ENCODE results near the gene UBTF. TPM values are rescaled to one million over a fixed set of nuclear protein-coding genes. Genes with fewer than 3 reads are reported as not detected.

Gene UBTF, protein sequence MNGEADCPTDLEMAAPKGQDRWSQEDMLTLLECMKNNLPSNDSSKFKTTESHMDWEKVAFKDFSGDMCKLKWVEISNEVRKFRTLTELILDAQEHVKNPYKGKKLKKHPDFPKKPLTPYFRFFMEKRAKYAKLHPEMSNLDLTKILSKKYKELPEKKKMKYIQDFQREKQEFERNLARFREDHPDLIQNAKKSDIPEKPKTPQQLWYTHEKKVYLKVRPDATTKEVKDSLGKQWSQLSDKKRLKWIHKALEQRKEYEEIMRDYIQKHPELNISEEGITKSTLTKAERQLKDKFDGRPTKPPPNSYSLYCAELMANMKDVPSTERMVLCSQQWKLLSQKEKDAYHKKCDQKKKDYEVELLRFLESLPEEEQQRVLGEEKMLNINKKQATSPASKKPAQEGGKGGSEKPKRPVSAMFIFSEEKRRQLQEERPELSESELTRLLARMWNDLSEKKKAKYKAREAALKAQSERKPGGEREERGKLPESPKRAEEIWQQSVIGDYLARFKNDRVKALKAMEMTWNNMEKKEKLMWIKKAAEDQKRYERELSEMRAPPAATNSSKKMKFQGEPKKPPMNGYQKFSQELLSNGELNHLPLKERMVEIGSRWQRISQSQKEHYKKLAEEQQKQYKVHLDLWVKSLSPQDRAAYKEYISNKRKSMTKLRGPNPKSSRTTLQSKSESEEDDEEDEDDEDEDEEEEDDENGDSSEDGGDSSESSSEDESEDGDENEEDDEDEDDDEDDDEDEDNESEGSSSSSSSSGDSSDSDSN
- 100 to 1,000 TPM; 107 to 110 TPM for total RNA-seq

- H3K27me3 Mint-ChIP-seq: no peaks in the 10 kb centered on the region
- CTCF ChIA-PET: interaction anchor here (0.7 to 4.4 kb wide), 6 partner anchors 9 to 276 kb away, joined by 3 to 47 read pairs (median 5); partner anchors contain the start of gene TMUB2
- H3K27ac Mint-ChIP-seq: peak within 1 kb of the TSS; percentile 97
- peaks cover 33% of the 10 kb centered on the region for H3K36me3 Mint-ChIP-seq (ENCODE audit: low read depth)
- POLR2A ChIA-PET: interaction anchor here (0.6 to 18.0 kb wide), 17 partner anchors 8 to 1006 kb away, joined by 3 to 504 read pairs (median 3); partner anchors contain the start of genes ATXN7L3, GRN, HDAC5 and NMT1
- H3K4me3 Mint-ChIP-seq: peak within 1 kb of the TSS; percentile 90
- DNase-seq: peak; percentile 67
- H3K9me3 Mint-ChIP-seq: no peaks in the 10 kb centered on the region
- H3K4me1 Mint-ChIP-seq: peaks cover 40% of the 10 kb centered on the region
Measured at GRCh38 chr17:44219616-44220212, at the start of gene UBTF. UBTF (minus strand) TSS chr17:44219675; CDS start chr17:44218229, 1,446 bp downstream.

DNA sequence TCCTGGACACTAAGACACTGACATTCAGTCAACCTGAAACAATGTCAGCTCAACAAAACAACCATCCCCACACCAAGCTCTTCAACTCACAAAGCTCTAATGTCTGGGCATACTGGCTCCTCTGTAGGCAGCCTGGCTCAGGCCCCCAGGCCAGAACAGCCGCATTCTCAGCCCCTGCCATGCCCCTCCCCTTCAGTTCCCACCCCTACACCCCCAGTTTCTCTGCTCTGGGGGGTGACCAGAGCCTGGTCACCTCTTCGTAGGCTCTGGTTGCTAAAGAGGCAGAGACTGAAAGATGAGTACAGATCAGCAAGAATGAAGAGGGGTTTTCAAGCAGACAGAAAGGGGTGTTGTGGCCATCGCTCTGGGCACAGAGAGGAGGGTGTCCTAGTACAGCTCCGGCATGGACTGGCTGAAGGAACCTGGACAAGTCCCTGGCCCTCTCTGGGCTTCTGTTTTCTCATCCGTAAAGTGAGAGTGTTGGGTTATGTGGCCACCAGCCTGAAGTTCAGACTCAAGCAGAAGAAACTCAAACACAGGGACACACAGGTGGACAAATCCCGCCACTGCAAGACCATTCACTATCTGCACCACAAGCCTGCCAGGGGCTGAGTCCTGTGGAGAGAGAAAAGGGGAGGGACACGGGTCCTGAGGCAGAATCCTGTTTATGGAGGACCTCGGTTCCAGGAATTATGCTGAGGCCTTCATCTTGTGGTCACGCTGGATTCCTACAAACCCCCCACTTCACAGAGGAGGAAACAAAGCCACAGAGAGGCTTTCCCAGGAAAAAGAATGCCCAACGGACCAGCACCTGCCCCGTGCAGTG, 49.4 kb upstream of the UBTF start:
- ChIA-PET CTCF (no interaction called here), POLR2A (no interaction called here)
- Mint-ChIP-seq H3K4me1 (no peaks in the 10 kb centered on the region), H3K4me3 (no peak overlapping the region), H3K27ac (no peak overlapping the region), H3K27me3 (no peaks in the 10 kb centered on the region), H3K36me3 (ENCODE audit: low read depth) (no peaks in the 10 kb centered on the region), H3K9me3 (no peaks in the 10 kb centered on the region)
- no peak for DNase-seq

DNA sequence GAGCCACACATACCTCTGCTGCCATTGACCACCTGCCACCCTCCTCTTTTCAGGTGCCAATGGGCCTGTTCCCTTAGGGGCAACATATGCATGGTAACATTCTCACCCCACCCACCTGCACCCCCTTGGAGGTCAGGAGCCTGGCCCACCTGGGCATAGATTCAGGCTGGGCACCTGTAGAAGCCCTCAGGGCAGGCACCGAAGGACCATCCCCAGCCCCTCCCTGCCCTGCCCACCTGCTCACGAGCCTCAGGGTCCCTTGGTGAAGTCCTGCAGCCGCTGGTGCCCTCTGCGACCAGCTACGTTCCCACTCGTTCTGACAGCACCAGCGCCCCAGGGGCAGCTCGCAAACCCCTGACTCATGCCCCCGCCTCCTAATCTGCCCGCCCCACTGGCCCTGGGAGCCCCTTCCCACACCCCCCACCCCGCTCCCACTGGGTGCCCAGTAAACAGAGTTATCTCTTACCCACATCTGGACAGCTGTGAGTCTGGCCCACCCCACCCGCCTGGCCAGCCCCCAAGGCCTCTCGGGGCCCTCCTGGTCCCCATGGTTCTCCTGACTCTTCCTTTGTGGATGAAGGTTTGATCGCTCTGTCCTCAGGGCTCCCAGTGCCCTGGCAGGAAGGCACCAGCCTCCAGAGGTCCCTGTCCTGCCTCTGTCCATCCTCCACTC, 48.5 kb upstream of the UBTF start, which contains the start of gene SLC4A1:
TSS of gene SLC4A1 (minus strand) at position 318 of the 673 bp plus-strand sequence. CDS start 5,269 bp downstream, outside the sequence.
- Mint-ChIP-seq H3K4me1 (no peaks in the 10 kb centered on the region), H3K36me3 (ENCODE audit: low read depth) (no peaks in the 10 kb centered on the region), H3K9me3 (no peaks in the 10 kb centered on the region), H3K4me3 (no peak within 1 kb of the TSS), H3K27ac (no peak within 1 kb of the TSS), H3K27me3 (no peaks in the 10 kb centered on the region)
- ChIA-PET POLR2A (no interaction called here), CTCF (no interaction called here)
- no peak for DNase-seq

- no peaks in the 10 kb centered on the region for H3K9me3 Mint-ChIP-seq
- POLR2A ChIA-PET: no interaction called here
- DNase-seq: no peak
- CTCF ChIA-PET: interaction anchor here (0.9 kb wide), 1 partner anchor 83 kb away, joined by 3 read pairs; no protein-coding TSS in a partner anchor
- no peak overlapping the region for H3K4me3 Mint-ChIP-seq
- no peaks in the 10 kb centered on the region for H3K36me3 Mint-ChIP-seq (ENCODE audit: low read depth)
- H3K4me1 Mint-ChIP-seq: no peaks in the 10 kb centered on the region
- H3K27ac Mint-ChIP-seq: no peak overlapping the region
- no peaks in the 10 kb centered on the region for H3K27me3 Mint-ChIP-seq
Measured at GRCh38 chr17:44267165-44267455, 47.6 kb upstream of the UBTF start.

DNA sequence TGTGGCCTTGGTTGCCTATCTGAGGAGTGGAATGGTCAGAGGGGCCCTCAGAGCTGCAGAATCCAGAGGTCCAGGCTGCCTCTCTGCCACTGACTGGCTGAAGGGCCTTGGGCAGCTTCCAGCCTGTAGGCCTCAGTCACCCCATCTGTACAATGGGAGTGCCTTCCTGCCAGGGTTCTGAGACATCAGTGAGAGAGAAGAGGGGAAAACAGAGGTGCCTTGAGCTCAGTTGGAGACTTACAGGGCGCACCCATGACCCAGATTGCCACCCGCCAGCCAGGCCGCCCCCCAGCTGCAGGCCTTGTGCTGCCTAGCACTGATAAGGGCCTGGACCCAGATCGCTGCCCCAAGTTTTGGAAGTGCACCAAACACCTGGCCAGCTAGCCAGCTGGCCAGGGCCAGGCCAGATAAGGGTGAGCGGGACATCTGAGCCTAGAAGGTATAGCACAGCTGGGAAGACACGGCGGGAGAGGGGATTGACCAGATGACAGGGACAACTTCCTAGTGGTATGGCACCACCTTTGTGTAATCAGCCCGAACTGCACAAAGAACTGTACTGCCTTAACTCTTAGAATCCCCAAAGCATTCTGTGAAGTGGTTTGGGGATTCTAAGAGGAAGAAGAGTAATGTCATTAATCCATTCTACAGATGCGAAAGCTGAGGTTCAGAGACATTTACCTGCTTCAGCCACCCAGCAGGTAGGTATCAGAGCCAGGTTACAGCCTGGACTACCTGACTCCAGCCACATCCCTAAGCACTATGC, 47.1 kb upstream of the UBTF start:
- CTCF ChIA-PET: interaction anchor here (0.9 kb wide), 1 partner anchor 84 kb away, joined by 3 read pairs; no protein-coding TSS in a partner anchor
- Mint-ChIP-seq H3K9me3 (no peaks in the 10 kb centered on the region), H3K4me1 (no peaks in the 10 kb centered on the region), H3K4me3 (no peak overlapping the region), H3K27ac (no peak overlapping the region), H3K36me3 (ENCODE audit: low read depth) (no peaks in the 10 kb centered on the region), H3K27me3 (no peaks in the 10 kb centered on the region)
- DNase-seq: no peak
- POLR2A ChIA-PET: interaction anchor here (1.0 kb wide), 1 partner anchor 13 kb away, joined by 4 read pairs; no protein-coding TSS in a partner anchor

DNA sequence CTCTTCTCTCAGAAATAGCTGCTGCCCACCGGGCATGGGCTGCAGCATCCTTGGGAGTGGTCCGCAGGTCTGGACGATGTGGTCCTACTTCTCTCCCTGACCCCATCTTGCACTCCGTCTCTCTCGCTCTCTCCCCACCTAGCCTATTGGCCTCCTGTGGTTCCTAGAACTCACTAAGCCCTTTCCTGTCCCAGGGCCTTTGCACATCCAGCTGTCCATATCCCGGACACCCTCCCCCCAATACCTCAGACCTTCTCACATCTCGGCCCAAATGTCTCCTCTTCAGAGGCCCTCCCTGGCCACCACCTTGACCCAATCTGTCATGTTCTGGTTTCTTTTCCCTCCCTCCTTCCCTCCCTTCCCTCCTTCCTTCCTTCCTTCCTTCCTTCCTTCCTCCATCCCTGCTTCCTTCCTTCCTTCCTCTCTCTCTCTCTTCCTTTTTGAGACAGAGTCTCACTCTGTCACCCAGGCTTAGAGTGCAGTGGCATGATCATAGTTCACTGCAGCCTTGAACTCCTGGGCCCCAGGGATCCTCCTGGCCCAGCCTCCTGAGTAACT, 43.9 kb upstream of the UBTF start:
- Mint-ChIP-seq H3K9me3 (no peaks in the 10 kb centered on the region), H3K27ac (no peak overlapping the region), H3K4me1 (no peaks in the 10 kb centered on the region), H3K36me3 (ENCODE audit: low read depth) (no peaks in the 10 kb centered on the region), H3K4me3 (no peak overlapping the region), H3K27me3 (no peaks in the 10 kb centered on the region)
- CTCF ChIA-PET: interaction anchor here (0.6 kb wide), 1 partner anchor 41 kb away, joined by 3 read pairs; no protein-coding TSS in a partner anchor
- POLR2A ChIA-PET: no interaction called here
- no peak for DNase-seq

DNA sequence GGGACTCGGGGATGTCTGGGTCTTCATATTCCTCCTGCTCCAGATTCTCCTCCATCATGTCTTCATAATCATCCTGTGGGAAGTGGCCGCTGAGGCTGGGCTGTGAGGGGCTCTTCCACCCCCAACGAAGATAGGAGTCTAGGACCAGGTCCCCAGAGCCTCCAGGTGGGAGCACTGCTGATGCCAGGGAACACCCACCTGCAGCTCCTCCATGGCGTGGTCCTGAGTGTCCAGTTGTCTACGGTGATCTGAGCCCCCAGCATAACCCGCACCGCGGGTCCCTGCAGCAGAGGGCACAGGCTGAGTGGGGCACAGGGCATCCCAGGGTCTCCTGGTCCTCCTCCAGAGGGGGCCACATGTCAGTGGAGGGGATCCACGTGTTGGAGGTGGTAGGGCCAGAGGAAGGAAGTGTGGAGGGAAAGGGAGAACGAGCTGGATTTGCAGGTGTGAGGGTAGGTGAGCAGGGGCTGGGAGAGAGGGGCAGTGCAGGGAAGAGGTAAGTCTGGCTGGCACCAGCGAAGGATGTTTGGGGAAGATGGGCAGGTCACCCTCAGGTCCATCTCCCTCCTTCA, 43.3 kb upstream of the UBTF start:
- Mint-ChIP-seq H3K4me1 (no peaks in the 10 kb centered on the region), H3K9me3 (no peaks in the 10 kb centered on the region), H3K4me3 (no peak overlapping the region), H3K27ac (no peak overlapping the region), H3K27me3 (no peaks in the 10 kb centered on the region), H3K36me3 (ENCODE audit: low read depth) (no peaks in the 10 kb centered on the region)
- ChIA-PET CTCF (interaction anchor here (0.6 kb wide), 1 partner anchor 40 kb away, joined by 3 read pairs; no protein-coding TSS in a partner anchor), POLR2A (interaction anchor here (0.6 kb wide), 1 partner anchor 41 kb away, joined by 3 read pairs; no protein-coding TSS in a partner anchor)
- no peak for DNase-seq

GRCh38 chr17:44260296-44260695, 40.8 kb upstream of the UBTF start:
- no peak overlapping the region for H3K4me3 Mint-ChIP-seq
- peaks cover 5% of the 10 kb centered on the region for H3K27me3 Mint-ChIP-seq
- DNase-seq: no peak
- H3K27ac Mint-ChIP-seq: no peak overlapping the region
- ChIA-PET POLR2A (no interaction called here), CTCF (no interaction called here)
- H3K4me1 Mint-ChIP-seq: no peaks in the 10 kb centered on the region
- H3K36me3 Mint-ChIP-seq (ENCODE audit: low read depth): no peaks in the 10 kb centered on the region
- no peaks in the 10 kb centered on the region for H3K9me3 Mint-ChIP-seq

DNA sequence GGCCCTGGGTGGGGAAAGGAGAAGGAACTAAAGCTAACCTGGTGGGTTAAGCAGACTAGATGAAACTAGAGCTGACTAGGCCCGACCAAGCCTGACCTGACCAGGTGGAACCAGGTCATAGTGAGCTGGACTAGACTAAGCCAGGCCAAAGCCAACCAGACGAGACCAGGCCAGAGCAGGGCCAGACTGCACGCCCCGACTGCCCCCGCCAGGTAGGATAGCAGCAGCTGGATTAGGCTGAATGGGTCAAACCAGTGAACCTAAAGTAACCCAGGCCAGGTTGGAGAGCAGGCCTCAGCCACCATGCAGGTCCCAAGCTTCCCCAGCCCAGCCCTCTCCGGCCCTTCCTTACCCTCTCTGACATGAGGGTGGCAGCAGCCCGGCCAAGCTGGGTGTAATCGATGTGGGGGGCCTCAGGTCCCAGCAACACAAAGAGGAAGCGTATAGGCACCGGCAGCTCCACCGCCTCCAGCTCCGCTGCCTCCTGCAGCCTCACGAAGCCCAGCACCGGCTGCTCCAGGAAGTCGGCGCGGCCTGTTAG, 39.4 kb upstream of the UBTF start:
- H3K27me3 Mint-ChIP-seq: peaks cover 5% of the 10 kb centered on the region
- no peaks in the 10 kb centered on the region for H3K36me3 Mint-ChIP-seq (ENCODE audit: low read depth)
- no peak overlapping the region for H3K27ac Mint-ChIP-seq
- POLR2A ChIA-PET: no interaction called here
- H3K4me3 Mint-ChIP-seq: no peak overlapping the region
- H3K4me1 Mint-ChIP-seq: no peaks in the 10 kb centered on the region
- DNase-seq: no peak
- no peaks in the 10 kb centered on the region for H3K9me3 Mint-ChIP-seq
- CTCF ChIA-PET: interaction anchor here (0.6 kb wide), 1 partner anchor 50 kb away, joined by 3 read pairs; no protein-coding TSS in a partner anchor

GRCh38 chr17:44257815-44258760, 38.6 kb upstream of the UBTF start:
- no peaks in the 10 kb centered on the region for H3K4me1 Mint-ChIP-seq
- DNase-seq: no peak
- no peak overlapping the region for H3K27ac Mint-ChIP-seq
- CTCF ChIA-PET: interaction anchor here (0.6 kb wide), 1 partner anchor 49 kb away, joined by 3 read pairs; no protein-coding TSS in a partner anchor
- no peaks in the 10 kb centered on the region for H3K36me3 Mint-ChIP-seq (ENCODE audit: low read depth)
- POLR2A ChIA-PET: no interaction called here
- no peaks in the 10 kb centered on the region for H3K9me3 Mint-ChIP-seq
- no peak overlapping the region for H3K4me3 Mint-ChIP-seq
- peaks cover 5% of the 10 kb centered on the region for H3K27me3 Mint-ChIP-seq

All from activated CD4-positive, alpha-beta memory T cell treated with anti-CD3 and anti-CD28 coated beads, Interleukin-2, amount 10 ng/mL, durations not matched to agents 7 days and 5 days (primary cell).